ENCODE measurements around the gene LIN7A.
"Not testable (repeated sequence)": the region's sequence is repeated elsewhere in the genome, so short reads cannot be mapped to it uniquely, and the experiment has no call there.

LIN7A gene

GRCh38 chr12:80802652-80803400, 134.9 kb downstream of the LIN7A start:
- no peak for DNase-seq

DNA sequence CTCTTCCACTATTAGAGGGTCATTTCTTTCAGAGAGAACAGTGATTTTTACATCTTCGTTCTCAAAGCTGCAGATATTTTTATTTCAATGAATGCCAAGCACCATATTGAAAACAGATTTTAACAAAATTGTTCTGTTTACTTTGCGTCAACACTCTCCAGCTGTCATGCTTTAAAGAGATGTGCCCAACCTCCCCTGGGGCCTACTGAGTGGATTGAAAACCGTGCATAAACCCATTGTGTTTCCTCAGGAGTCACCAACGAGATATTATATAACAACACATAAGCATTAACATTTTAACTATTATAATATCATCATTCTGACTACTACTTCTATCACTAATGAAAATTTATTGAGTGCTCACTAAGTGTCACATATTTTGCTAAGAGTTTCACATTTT, 139.5 kb downstream of the LIN7A start:
- no peak for DNase-seq

GRCh38 chr12:80794551-80794950, 143.2 kb downstream of the LIN7A start:
- DNase-seq: no peak

GRCh38 chr12:80792861-80793260, 144.9 kb downstream of the LIN7A start:
- DNase-seq: no peak

- no peak for DNase-seq
Observed at GRCh38 chr12:80791863-80792262, 145.9 kb downstream of the LIN7A start.

GRCh38 chr12:80788407-80788806, 149.3 kb downstream of the LIN7A start:
- DNase-seq: not testable (repeated sequence)

DNA sequence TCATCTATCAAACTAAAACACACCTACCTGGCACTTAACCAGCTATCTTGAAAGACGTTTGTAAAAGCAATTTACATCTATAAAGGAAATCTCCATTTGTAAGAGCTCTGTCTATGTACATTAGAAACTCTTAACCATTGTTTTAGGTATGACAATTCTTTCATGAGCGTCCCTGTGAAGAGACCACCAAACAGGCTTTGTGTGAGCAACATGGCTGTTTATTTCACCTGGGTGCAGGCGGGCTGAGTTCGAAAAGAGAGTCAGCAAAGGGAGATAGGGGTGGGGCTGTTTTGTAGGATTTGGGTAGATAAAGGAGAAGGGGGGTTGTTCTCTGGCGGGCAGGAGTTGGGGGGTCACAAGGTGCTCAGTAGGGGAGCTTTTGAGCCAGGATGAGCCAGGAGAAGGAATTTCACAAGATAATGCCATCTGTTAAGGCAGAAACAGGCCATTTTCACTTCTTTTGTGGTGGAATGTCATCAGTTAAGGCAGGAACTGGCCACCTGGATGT, 154.7 kb downstream of the LIN7A start:
- not testable (repeated sequence) for DNase-seq

DNA sequence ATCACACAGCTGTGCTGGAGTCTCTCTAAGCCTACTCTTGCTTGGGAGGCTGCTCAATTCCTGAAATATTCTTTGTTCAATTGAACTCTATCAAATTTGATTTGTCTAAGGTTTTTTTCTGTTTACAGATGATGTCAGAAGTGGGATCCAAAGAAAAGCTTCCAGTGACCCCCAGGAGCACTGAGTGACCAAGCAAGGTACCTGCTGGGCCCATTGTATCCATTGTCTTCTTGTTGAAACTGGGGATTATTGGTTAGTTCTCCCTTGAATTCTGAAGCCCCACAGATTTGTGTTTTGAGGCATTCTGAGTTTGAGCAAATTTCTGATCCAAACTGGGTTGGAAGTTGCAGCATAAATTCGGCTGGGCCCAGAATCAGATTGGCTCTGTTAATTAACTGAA, 156.4 kb downstream of the LIN7A start:
- no peak for DNase-seq

GRCh38 chr12:80780746-80781145, 157.0 kb downstream of the LIN7A start:
- DNase-seq: no peak

DNA sequence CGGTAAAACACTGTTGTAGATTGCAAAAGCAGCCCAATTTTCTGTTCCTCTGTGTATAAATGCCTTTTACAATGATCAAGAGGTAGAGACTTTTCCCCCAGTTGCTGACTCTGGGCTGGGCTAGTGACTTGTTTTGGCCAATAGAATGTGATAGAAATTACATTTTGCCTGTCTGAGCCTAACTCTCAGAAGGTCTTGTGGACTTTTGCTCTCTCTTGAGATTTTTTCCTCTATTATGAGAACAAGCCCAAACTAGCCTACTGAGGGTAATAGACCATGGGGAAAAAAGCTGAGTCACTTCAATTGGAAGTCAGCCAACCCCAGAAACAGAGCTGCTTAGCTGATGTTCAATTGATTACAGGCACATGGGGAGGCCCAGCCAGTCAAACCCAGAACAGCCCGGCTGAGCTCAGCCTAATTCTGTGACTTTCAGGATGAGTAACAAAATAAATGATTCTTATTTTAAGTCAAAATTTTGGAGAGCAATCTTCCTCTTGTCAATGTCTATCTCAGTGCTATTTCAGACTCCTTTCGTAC, 159.7 kb downstream of the LIN7A start:
- no peak for DNase-seq

DNA sequence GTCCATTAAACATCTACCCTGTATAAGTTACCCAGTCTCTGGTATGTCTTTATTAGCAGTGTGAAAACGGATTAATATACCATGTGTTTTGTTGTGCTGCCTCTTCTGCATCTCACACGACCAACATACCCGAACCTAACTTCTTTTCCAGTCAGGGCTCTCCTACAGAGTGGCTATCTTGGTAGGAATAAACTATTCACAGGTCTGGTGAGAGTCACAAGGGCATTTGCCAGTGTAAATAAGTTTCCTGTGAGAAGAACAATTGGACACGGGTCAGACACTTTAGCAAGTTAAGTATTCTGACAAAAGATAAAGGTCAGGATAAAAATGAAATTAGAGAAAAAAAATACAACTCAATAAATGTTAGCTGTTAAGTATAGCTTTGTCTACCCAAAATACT, 160.1 kb downstream of the LIN7A start:
- no peak for DNase-seq

GRCh38 chr12:80776706-80777105, 161.0 kb downstream of the LIN7A start:
- DNase-seq: no peak

GRCh38 chr12:80770958-80771357, 166.8 kb downstream of the LIN7A start:
- no peak for DNase-seq

- no peak for DNase-seq
Observed at GRCh38 chr12:80769553-80770140, 168.1 kb downstream of the LIN7A start.

DNA sequence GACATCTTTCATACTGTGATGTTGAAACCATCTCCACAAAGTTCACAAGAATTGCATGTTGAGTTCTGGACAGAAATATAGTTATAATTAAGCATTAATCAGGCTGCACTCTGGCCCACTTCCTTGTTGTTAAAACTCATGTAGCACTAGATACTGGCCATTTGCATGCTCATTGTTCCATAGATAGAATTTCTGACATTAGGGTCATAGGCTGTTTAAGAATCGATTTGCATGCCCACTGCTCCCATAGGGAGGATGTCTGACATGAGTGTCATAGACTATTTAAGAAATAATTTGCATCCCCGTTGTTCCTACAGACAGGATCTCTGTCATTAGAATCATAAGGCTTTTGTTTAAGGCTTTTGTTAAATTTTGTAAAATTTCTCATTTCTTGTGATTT, 170.8 kb downstream of the LIN7A start:
- DNase-seq: no peak

GRCh38 chr12:80766210-80766609, 171.5 kb downstream of the LIN7A start:
- DNase-seq: no peak

DNA sequence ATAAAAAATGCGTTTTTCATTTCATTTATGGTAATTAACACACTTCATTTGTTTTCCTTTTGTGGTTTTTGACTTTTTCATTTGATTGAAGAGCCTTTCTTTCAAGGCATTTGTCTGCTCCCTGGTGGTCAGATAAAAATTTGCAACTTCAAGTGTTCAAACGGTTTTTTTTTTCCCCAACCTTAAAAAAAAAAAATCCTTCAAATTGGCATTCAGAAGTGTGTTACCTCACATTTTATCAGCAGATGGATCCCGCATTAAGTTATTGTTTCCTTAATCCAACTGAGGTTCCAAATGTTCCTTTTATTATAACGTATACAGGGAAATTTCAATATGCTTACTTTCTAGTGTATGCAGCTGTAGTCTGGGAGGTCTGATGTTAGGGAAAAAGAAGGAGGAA, 173.9 kb downstream of the LIN7A start:
- DNase-seq: peak in 1 of 2 experiments; percentile 25

- no peak for DNase-seq
Observed at GRCh38 chr12:80761838-80762237, 175.9 kb downstream of the LIN7A start.

DNA sequence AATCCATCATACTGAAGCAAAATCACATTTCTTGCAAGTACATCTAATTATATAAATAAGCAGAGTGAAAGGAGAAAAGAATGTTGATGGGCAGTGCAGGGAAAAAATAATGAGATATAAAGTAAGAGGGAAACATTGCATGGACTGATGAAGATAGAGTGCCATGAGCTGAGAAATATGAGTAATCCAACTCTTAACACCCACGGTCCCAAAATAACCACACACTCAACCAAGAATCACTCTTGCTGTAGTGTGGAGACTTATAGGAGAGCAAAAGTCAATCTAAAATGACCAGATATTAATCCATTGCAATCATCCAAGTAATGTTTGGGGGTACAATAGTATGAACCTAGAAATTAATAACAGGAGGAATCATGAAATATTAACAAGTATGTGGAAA, 180.9 kb downstream of the LIN7A start:
- DNase-seq: no peak

DNA sequence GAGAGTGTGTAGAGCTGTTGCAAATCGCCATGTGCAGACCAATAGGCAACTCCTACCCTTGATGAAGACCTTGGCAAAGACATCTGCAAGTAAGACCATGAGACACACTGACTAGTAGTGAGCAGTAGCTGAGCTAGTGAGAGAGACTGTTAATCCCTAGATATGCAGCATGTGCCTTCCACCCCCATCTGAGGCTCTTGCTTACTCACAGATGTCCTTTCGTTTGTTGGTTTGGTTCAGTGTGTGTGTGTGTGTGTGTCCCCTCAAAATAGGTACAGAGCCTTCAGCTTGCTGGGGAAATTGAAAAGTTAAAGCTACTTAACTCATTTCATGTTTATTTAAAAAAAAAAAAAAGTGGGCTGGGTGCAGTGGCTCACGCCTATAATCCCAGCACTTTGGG, 183.5 kb downstream of the LIN7A start:
- no peak for DNase-seq

DNA sequence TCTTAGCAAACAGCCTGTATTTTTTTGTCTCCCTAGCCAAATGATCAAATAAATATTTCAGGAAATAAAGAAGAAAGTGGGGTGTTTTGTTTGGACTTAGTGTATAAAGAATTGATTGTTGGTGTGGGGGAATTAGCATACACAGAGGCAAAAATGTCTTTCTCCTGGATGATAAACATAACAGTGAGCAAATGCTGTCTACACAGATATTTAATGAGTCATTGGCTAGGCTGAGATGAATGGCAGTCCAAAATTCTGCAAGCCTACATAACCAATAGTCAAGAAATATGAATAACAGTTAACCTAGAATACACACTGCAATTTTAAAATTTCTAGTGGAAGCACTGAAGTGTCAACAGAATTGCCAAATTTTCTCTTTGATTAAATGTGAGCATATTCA, 185.3 kb downstream of the LIN7A start:
- DNase-seq: no peak

DNA sequence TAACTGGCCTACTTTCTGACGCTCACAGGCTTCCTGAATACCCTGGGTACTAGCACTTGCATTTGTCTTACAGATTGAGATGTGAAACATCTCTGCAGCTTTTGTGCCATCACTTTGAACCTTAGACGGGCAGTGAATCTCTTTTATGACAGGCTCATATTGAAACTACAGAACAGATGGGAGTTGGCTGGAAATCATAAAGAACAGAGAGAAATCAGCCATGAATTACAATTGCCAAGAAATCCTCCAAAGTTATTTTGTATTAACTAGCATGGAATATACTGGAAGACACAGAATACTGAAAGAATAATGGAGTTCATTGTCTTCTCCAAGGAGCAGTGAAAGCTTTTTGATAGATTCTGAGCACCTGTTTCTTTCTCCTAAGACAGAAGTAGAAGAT, 188.3 kb downstream of the LIN7A start:
- no peak for DNase-seq

- no peak for DNase-seq
Observed at GRCh38 chr12:80747800-80748199, 189.9 kb downstream of the LIN7A start.

DNA sequence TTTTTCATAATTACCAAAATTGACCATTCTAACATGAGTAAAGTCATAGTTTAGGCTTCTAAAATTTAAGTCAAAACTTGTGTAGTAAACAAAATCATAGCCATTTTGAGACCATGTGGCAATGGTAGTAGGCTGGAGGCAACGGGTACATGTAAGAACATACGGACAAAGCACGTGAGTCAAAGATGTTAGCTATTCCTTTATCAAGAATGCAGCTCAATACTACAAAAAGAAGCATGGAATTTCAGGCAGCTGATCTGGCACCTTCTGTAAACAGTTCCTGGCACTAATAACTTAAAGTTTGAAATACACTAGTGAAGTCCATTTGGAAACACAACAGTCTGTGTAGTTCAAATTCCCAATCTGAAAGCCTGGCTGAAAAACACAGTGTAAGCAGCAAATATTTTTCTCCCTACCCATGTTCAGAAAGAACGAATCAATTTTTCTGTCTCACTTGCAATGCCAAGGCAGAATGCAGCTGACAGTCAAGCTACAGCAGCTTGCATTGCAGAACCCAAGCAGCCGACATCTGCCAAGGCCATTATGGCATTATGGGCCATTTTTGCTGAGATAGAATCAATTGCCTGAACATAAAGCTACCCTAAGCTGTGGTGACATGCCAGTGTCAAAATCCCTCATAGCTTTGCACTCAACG, 191.8 kb downstream of the LIN7A start:
- DNase-seq: no peak

Measured in SW 1271 (cell line).